Coronary artery (tissue), 2 donors: ENCODE results near the gene TMEM167B.

Experiments
- DNase-seq: peaks from one replicate; pipeline ENCODE4 v3.0.0-alpha.2; 2017; ENCODE audit warnings: low spot score
- H3K27ac ChIP-seq, 2 donors: fragments of 200-600 bp; sonication (generic); one replicate each; pipeline ENCODE4 v1.5.1; 2016 to 2019
- H3K4me3 ChIP-seq: fragments of 200-600 bp; sonication (generic); 2 replicates; pipeline ENCODE4 v1.5.1; 2016; ENCODE audit warnings: mild to moderate bottlenecking, moderate library complexity
- CTCF ChIP-seq: fragments of 200-600 bp; sonication (generic); IDR thresholded peaks from one replicate; pipeline ENCODE4 v1.5.1; 2019; ENCODE audit warnings: antibody characterized with exemption

TMEM167B gene

GRCh38 chr1:109065137-109065536, 25.4 kb upstream of the TMEM167B start:
- H3K27ac ChIP-seq = no peak overlapping the region
- H3K4me3 ChIP-seq = no peak overlapping the region
- TF ChIP-seq CTCF = no peak
- no peak for DNase-seq

GRCh38 chr1:109067883-109068282, 22.7 kb upstream of the TMEM167B start:
- no peak for DNase-seq
- Histone ChIP-seq H3K27ac (no peak overlapping the region), H3K4me3 (no peak overlapping the region)
- no peak for TF ChIP-seq CTCF

GRCh38 chr1:109069294-109069693, 21.3 kb upstream of the TMEM167B start:
- TF ChIP-seq CTCF = no peak
- Histone ChIP-seq H3K27ac (no peak overlapping the region), H3K4me3 (no peak overlapping the region)
- DNase-seq = no peak

- Histone ChIP-seq H3K4me3 (peak within 1 kb of the TSS; percentile 83), H3K27ac (peak within 1 kb of the TSS; percentile 90 to 93)
- no peak for TF ChIP-seq CTCF
- DNase-seq = peak; percentile 97
Observed at GRCh38 chr1:109075531-109076490, 14.8 kb upstream of the TMEM167B start, which contains the start of gene TAF13. Gene TAF13, minus strand, starts transcription at chr1:109076003. Its CDS starts 56 bp downstream, at chr1:109075947.

- no peak for TF ChIP-seq CTCF
- no peak for DNase-seq
- no peak overlapping the region for H3K4me3 ChIP-seq
- H3K27ac ChIP-seq = no peak overlapping the region
Observed at GRCh38 chr1:109078317-109078716, 12.2 kb upstream of the TMEM167B start.

- Histone ChIP-seq H3K27ac (peak overlapping the region in 1 of 2 donors; percentile 69), H3K4me3 (no peak overlapping the region)
- no peak for TF ChIP-seq CTCF
- no peak for DNase-seq
Observed at GRCh38 chr1:109079240-109079622, 11.3 kb upstream of the TMEM167B start.
